Measurements from ENCODE around the gene ARL17B. TPM values are rescaled to one million over a fixed set of nuclear protein-coding genes. Genes with fewer than 3 reads are reported as not detected.
"Not testable (repeated sequence)": the region's sequence is repeated elsewhere in the genome, so short reads cannot be mapped to it uniquely, and the experiment has no call there.

The ARL17B gene
- 15.3 and 19.1 TPM in 2 replicates for polyA plus RNA-seq (2014; cell fraction: cytosol; rRNA removed)
- polyA plus RNA-seq (2014; cell fraction: nucleus; rRNA removed) = 32.4 and 50.7 TPM in 2 replicates

DNA sequence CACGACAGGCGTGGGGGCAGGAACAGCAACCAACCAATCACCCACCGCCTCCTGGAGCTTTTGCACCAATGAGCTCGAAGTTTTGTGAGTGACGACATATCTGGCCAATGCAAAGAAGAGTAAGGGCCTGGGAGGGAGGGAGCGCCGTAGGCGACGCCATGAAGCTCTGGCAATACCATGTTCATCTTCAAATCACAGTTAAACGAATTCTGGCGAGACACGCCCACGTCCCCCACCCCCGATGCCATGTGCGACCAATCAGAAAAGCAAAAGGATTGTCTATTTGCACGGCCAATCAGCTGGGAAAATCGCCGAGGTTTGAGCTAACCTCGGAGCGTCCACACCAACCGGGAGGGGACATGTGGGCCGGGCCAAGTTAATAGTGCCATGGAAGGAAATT, at the start of gene ARL17B:
ARL17B (minus strand) TSS at position 12 of the 400 bp plus-strand sequence. CDS start 3,369 bp downstream, outside the sequence.
- not testable (repeated sequence) for DNase-seq (ENCODE audit: low spot score)

DNA sequence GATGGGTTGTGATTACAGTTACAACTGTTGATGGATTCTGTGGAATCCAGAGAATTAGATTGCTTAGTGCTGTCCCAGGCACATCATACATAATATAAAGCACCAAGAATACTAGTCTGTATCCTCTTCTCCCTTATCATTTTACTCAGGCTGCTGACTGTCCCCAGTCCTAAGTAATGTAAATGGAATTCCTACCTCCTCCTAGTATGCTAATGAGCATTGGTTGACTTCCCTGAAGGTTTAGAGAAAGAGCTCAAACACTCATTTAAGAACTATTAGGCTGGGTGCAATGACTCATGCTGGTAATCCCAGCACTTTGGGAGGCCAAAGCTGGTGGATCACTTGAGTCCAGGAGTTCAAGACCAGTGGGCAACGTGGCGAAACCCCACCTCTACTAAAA, 48.3 kb upstream of the ARL17B start:
- DNase-seq (ENCODE audit: low spot score) = not testable (repeated sequence)

DNA sequence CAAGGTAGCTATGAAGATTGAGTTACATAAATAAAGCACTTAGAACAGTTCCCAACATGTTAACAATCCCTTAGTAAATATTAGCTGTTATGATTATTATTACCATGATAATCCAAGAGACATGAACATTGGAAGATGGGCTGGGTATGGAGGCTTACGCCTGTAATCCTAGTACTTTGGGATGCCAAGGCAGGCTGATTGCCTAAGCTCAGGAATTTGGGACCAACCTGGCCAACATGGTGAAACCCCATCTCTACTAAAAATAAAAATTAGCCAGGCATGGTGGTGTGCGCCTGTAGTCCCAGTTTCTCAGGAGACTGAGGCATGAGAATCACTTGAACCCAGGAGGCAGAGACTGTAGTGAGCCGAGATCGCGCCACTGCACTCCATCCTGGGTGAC, 45.6 kb upstream of the ARL17B start:
- DNase-seq (ENCODE audit: low spot score) = not testable (repeated sequence)

DNA sequence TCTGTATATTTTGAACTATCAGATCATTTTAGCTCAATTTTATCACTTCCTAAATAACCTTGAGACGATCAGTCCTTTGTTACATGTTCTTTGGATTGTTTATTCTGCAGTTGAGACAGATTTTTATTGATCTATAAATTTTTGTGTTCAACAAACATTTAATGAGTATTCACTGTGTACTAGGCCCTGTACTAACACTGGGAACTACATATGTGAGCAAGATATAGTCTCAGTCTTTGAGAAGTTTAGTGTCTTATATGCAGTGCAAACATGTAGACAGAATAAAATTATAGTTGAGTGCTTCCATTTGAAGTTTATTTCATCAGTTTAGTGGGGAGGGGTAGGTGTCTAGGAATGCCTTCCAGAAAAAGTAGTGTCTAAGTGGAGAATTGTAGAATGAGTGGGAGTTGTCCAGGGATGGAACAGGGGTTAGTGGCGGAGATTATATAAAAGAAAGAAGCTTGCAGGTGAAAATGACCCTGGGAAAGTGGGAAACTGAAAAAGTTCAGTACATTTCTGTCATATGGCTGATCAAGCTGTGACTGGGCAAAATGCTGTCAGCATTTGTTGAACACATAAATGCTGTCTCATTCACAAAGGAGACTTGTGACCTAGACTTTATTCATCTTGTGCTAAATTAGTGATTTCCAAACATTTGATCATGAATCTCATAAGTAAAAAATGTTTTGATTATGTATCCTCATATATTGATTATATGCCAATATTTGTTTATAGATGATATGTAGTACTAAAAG, 39.6 kb upstream of the ARL17B start:
- DNase-seq (ENCODE audit: low spot score) = not testable (repeated sequence)

DNA sequence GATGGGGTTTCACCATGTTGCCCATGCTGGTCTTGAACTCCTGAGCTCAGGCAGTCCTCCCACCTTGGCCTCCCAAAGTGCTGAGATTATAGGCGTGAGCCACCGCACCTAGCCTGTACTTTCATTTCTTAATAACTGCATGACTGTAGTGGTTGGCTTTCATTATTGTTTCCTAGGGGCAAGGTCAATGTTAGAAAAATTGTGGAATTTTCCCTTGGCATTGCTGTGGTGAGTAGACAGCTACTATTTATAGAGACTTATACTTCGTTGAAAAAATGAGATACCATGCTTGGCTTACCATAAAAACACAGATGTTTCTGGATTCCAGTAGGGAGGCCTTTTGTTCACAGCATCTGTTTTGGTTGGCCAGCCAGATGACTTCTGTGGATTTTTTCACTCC, 39.0 kb upstream of the ARL17B start:
- not testable (repeated sequence) for DNase-seq (ENCODE audit: low spot score)

DNA sequence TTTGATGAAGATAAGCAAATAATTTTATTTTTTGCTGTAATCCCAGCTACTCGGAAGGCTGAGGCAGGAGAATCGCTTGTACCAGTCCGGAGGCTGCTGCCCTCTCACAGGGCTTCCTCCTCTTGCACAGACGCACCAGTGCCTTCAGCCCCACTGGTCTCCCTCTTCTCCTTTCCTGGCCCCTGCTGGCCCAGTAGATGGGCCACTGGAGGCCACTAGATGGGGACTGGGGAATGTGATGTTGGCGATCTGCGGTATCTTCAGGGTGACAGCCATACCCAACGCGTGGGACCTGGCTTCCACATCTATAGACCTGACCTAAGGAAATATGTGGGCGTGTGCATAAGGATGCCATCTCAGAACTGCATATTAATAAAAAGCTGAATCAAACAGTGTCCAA, 38.4 kb upstream of the ARL17B start:
- DNase-seq (ENCODE audit: low spot score) = not testable (repeated sequence)

DNA sequence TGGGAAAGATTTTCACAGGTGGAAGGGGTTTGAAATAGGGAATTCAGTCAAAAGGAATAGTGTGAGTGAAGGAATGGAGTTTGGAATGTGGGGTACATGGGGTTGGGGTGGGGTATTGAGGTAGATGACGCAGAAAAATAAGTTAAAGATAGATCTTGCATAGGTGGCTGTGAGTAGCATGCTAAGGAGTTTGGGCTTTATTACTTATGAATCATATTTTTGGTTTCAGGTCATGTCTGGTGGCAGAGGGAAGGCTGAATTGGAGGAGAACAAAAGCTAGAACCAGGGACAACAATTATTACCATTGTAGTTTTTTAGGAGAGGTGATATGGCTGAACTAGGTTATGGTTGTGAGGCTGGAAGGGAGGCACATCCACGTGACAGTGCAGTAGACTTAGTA, 34.7 kb upstream of the ARL17B start:
- not testable (repeated sequence) for DNase-seq (ENCODE audit: low spot score)

DNA sequence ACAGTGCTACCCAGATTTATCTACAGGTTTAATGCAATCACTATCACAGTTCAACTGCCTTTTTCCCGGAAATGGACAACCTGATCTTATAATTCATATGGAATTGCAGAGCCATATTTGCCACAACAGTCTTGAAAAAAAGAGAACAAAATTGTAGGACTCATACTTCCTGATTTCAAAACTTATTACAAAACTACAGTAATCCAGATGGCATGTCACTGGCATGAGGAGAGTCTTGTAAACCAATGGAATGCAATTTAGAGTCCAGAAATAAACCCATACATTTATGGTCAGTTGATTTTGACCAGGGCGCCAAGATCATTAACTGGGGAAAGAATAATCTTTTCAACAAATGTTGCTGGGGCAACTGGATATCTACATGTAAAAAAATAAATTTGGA, 32.1 kb upstream of the ARL17B start:
- DNase-seq (ENCODE audit: low spot score) = not testable (repeated sequence)

DNA sequence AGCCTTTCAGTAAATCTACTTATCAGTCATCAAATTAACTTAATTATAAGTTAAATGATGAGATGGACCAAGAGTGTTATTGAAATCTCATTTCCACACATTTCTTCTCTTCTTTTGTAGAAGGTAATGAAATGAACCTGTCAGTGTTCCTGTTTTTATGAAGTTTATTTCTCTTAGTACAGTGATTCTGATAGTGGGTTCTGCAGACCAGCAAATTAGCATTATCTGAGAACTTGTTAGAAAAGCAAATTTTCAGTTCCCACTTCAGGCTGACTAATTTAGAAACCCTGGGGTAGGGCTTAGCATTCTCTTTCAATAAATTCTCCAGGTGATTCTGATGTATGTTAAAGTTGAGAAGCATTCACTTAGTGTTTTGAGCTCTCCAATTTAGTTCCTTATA, 23.9 kb upstream of the ARL17B start:
- not testable (repeated sequence) for DNase-seq (ENCODE audit: low spot score)

DNA sequence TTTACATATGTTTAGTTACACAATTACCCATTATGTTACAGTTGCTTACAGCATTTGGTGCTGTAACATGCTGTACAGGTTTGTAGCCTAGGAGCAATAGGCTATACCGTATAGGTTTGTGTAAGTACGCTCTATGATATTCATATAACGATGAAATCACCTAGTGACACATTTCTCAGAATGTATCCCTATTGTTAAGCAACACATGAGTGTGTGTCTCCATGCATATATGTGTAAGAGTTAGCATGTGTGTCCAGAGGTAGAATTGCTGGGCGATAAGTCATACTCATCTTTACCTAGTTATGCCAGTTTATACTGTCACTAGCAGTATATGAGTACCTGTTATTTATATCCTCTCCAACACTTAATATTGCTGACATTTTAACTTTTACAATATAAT, 21.6 kb upstream of the ARL17B start:
- DNase-seq (ENCODE audit: low spot score) = not testable (repeated sequence)

DNA sequence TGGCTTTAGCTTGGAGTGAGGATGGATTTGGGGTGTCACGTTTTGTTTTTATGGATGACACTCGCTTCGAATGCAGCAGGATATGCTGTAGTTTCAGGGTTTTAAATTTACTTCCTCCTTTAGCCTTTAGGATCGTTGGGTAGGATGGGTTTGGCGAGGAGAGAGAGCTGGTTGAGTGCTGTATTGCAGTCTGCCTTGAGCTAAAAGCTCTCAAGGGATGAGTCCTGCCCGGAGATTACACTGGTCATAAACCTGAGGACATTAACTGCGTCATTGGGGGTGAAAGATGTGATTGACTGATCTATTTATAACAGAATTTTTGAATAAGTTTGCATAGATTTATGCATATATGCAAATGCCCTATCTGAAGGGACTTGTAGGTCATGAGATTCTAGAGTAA, 11.9 kb upstream of the ARL17B start:
- DNase-seq (ENCODE audit: low spot score) = not testable (repeated sequence)

DNA sequence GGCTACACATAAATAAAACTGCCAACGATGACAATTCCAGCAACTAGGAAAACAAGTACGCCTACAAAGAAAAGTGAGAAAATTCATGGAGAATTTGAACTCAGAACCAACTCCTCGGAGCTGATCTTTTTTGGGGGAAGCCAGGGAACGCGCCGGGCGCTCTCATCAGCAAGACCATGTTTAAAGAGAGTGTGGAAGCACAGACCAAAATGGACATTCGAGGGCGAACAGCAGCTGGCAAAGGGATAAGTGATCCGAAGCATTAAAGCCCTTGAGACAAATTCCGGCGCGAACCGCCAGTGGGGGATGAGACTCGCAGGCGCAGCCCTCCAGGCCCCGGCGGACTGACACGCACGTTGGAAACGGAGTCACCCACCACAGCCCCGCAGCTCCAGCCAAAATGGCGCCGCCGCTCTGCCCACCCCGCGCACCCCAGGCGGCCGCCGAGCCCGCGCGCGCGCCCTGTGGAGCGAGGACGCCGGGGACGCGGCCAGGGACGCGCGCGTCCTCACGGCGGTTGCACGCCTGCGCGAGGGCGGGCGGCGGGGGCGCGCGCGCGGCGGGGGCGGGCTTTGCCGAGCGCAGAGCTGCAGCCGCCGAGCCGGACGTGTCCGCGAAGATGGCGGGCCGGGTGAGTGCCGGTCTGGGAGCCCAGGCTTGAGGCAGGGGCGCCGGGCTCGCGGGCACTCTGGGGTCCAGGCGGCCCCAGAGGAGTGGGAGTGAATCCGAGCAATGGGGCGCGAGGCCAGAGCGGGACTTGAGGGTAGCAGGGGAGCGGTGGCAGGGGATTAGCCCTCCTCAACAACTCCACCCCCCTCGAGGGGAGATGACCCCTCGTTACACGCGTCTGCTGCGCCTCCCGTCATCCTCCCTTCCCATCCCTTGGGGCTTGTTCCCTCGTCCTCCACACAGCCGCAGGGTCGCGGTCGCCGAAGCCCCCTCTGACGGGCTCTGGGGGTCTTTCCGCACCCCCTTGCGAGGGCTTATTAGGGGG, 11.0 kb upstream of the ARL17B start:
- not testable (repeated sequence) for DNase-seq (ENCODE audit: low spot score)

DNA sequence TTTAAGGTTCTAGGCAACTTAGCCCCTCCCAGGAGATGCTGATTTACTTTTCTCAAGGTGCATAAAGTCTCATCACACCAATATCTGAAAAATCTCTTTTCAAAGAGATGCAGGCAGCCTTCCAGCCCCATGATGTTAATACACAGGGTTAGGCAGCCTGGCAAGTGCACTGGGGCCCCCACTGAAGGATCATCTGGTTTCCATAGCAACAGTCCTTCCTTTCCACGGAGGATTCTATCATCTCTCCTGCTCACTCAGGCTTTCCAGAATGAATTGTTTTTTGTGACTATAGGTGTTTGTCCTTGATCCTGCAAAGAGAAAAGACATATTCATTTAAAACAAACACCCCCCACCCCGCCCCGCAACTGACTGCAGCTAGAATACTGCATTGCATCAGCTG, 6.0 kb upstream of the ARL17B start:
- DNase-seq (ENCODE audit: low spot score) = not testable (repeated sequence)

DNA sequence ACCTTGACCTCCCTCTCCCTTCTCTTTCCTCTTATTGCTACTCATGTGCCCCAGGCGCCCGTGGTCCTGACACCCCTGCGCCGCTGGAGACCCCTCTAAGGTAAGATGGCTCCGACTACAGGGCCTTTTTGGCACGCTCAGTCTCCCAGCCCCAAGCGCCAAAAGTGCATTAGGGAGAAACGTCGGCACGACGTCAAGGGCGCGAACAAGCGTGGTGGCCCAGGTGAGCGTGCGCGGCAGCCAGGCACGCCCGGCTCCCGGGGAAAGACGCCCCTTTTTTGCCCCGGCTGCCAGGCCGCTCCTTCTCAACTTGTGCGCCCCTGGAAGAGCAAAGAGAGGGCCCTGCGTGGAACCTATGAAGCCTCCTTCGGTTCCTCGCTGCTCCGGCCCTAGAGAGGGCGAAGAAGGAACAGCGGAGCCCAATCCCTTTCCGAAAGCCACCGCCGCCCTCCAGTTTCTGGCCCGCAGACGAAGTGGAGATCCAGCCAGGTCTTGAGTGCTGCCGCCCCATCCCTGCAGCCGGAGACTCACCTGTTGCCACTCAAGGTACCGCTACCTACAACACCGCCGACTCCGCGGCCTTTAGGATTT, 326 bp downstream of the ARL17B start:
- not testable (repeated sequence) for DNase-seq (ENCODE audit: low spot score)

DNA sequence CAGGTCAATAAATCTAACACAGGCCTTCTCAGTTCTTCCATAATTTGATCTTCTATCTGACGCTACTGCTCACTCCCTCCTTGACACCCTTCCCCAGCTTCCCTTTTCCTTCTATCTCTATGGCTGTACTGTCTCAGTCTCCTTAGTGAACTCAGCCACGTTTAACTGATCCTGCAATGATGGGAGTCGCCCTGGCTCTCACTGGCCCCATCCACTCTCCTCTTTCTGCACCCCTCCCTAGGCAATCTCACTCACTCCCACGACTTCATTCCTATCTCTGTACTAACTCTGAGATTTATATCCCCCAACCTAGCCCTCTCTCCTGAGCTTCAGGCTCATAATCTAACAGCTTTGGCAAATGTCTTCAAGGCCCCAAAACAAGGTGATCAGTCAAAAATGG, 7.7 kb downstream of the ARL17B start:
- DNase-seq (ENCODE audit: low spot score) = not testable (repeated sequence)

DNA sequence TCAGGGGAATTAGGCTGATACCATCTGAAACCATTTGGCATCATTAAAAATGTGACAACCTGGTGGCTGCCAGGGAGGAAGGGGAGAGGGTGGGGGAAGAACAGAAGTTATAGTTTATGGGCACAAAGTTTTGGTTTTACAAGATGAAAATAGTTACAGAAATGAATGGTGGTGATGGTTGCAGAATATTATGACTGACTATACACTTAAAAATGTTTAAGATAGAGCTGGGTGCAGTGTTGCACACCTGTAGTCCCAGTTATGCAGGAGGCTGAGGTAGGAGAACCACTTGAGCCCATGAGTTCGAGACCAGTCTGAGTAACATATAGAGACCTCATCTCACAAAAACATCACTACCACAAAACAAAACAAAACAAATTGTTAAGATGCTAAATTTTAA, 12.5 kb downstream of the ARL17B start:
- DNase-seq (ENCODE audit: low spot score) = not testable (repeated sequence)

DNA sequence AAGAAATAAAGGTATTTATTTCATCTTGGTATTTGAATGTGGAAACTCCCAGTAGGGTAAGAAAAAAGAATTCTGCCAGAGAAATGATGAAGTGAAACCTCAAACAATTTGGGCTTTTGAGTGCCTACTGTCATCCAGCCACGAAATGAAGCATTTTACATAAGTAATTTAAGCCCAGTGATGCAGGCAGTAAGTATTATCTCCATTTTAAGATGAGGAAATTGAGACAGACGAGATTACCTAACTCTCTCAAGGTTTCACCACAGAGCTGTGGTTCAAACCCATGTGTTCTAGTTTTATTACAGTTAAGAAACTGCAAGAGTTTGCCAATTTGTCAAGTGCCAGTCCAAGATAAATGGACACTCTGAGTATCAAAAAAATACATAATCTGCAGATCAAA, 13.2 kb downstream of the ARL17B start:
- DNase-seq (ENCODE audit: low spot score) = not testable (repeated sequence)

DNA sequence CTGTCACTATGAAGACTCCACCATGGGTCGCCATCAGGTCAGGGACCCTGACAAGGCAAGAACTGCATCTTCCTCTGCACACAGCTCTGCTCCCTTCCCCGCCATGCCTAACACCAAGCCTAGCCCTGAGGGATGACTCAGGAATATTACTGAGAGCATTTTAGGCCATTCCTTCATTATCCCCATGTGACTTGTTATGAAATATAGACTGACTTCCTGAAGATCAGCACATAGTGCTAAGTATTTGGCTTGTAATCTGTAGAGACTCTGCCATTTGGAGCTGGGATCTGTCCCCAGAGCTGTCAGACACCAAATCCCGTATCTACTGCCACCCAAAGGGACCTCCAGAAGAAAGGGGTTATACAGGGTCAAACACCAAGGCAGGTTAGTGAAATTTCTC, 19.4 kb downstream of the ARL17B start:
- not testable (repeated sequence) for DNase-seq (ENCODE audit: low spot score)

DNA sequence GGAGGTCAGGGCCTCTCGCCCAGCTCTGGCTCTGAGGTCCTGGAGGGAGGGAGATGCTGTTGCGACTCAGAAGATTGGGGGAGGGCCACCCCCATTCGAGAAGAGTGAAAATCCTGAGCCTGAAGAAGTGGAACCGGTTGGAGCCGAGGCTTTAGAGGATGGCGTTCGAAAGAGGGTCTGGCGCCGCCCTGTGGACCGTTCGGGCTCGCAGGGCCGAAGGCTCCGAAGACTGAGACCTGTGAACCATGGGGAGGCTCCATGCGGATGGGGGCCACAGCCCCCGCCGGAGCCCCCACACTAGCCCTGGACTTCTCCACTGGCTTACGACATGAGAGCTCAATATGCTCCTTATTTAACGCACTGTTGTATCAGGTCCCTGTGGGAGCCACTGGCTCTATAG, 20.3 kb downstream of the ARL17B start:
- not testable (repeated sequence) for DNase-seq (ENCODE audit: low spot score)

DNA sequence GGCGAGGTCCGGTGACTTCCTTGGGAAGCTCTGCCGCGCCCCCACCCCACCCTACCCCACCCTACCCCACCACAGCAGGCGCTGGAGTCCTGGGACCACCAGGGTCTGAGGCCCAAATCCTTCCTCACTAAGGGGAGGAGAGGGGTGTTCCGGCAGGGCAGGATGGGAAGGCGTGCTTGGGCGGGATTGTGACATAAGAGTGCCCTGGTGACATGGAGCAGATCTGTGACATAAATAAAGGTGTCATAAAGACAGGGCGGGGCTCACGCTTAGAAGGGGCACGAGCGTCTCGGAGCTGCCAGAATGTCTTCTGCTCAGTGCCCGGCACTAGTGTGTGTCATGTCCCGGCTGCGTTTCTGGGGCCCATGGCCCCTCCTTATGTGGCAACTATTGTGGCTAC, 66.7 kb downstream of the ARL17B start, which contains the start of gene LRRC37A:
LRRC37A (plus strand) TSS at position 301 of the 400 bp plus-strand sequence; CDS start at position 304, 3 bp downstream.
- DNase-seq (ENCODE audit: low spot score) = not testable (repeated sequence)

DNA sequence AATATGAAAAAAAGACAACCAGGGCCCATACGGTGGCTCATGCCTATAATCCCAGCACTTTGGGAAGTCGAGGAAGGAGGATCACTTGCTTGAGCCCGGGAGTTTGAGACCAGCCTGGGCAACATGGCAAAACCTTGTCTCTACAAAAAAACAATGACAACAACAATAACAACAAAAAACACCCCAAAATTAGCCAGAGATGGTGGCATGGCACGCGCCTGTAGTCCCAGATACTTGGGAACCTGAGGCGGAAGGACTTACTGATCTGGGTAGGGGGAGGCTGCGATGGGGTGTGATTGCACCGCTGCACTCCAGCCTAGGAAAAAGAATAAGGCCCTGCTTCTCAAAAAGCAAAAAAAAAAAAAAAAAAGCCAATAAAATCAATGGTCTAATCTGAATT, 69.9 kb downstream of the ARL17B start:
- DNase-seq (ENCODE audit: low spot score) = not testable (repeated sequence)
